ENCODE results near the gene SEMA3C. TPM values are rescaled to one million over a fixed set of nuclear protein-coding genes. Genes with fewer than 3 reads are reported as not detected.

The SEMA3C gene
- total RNA-seq, 8 experiments from 2014 or later: 32.2 to 219 (median 49.9) TPM

GRCh38 chr7:80896906-80897598 lies 21.8 kb downstream of the SEMA3C start:
- no peak overlapping the region for H3K27ac ChIP-seq
- peaks cover 0 to 3% of the 10 kb centered on the region in 2 donors for H3K4me1 ChIP-seq (replicated peaks in 1 of 2)
- no peak for ATAC-seq (replicated peaks in 6 of 8)
- in situ Hi-C loops (cut with MboI; ENCODE audit: low pct_unique_long_range_greater_than_20kb in 2 of 9, low sequenced_read_pairs in 9 of 9, unreplicated experiment in 9 of 9): no loop called here
- WGBS, 10 experiments: 28 to 100% (median 95%) methylated on average over 1 to 7 of the region's 7 CpGs
- H3K4me3 ChIP-seq: no peak overlapping the region

GRCh38 chr7:80895056-80895455 lies 23.8 kb downstream of the SEMA3C start:
- WGBS, 10 experiments: 49 to 83% (median 80%) methylated on average over 1 to 4 of the region's 4 CpGs; no CpG with 5 or more reads in 4 of the 10 experiments

GRCh38 chr7:80891259-80891544 lies 27.6 kb downstream of the SEMA3C start:
- peak in 1 of 8 experiments; percentile 19 for ATAC-seq (replicated peaks in 6 of 8)
- WGBS, 10 experiments: 85 to 100% (median 96%) methylated on average over 2 to 3 of the region's 3 CpGs; no CpG with 5 or more reads in 3 of the 10 experiments
- in situ Hi-C loops (cut with MboI; ENCODE audit: low pct_unique_long_range_greater_than_20kb in 2 of 9, low sequenced_read_pairs in 9 of 9, unreplicated experiment in 9 of 9): no loop called here
- no peak overlapping the region for H3K27ac ChIP-seq
- peaks cover 9 to 33% of the 10 kb centered on the region in 2 donors for H3K4me1 ChIP-seq (replicated peaks in 1 of 2)
- H3K4me3 ChIP-seq: no peak overlapping the region

More at GRCh38 chr7:80895056-80895455, 23.8 kb downstream of the SEMA3C start:
- ATAC-seq (replicated peaks in 6 of 8): peak in 1 of 8 experiments; percentile 8
- H3K4me3 ChIP-seq: no peak overlapping the region
- in situ Hi-C loops (cut with MboI; ENCODE audit: low pct_unique_long_range_greater_than_20kb in 2 of 9, low sequenced_read_pairs in 9 of 9, unreplicated experiment in 9 of 9): no loop called here
- no peak overlapping the region for H3K27ac ChIP-seq
- H3K4me1 ChIP-seq (replicated peaks in 1 of 2): peaks cover 9 to 15% of the 10 kb centered on the region in 2 donors

- 33 to 93% (median 68%) methylated on average over 2 to 4 of the region's 4 CpGs for WGBS, 10 experiments
- Histone ChIP-seq H3K4me1 (replicated peaks in 1 of 2) (peaks cover 12 to 39% of the 10 kb centered on the region in 2 donors), H3K27ac (no peak overlapping the region), H3K4me3 (no peak overlapping the region)
- ATAC-seq (replicated peaks in 6 of 8): peak in 7 of 8 experiments; percentile 35 to 75 (median 59)
- in situ Hi-C loops (cut with MboI; ENCODE audit: low pct_unique_long_range_greater_than_20kb in 2 of 9, low sequenced_read_pairs in 9 of 9, unreplicated experiment in 9 of 9): no loop called here
These were observed 28.2 kb downstream of the SEMA3C start for GRCh38 chr7:80890426-80891258.

GRCh38 chr7:80889525-80889924 lies 29.3 kb downstream of the SEMA3C start:
- no peak for ATAC-seq (replicated peaks in 6 of 8)
- no peak overlapping the region for H3K27ac ChIP-seq
- peaks cover 12 to 45% of the 10 kb centered on the region in 2 donors for H3K4me1 ChIP-seq (replicated peaks in 1 of 2)
- H3K4me3 ChIP-seq: no peak overlapping the region
- in situ Hi-C loops (cut with MboI; ENCODE audit: low pct_unique_long_range_greater_than_20kb in 2 of 9, low sequenced_read_pairs in 9 of 9, unreplicated experiment in 9 of 9): no loop called here
- 83 to 100% (median 100%) methylated on average over 1 of the region's 1 CpG; no CpG with 5 or more reads in 2 of the 10 experiments for WGBS, 10 experiments

GRCh38 chr7:80885757-80886156 lies 33.1 kb downstream of the SEMA3C start:
- H3K4me1 ChIP-seq (replicated peaks in 1 of 2): peaks cover 25 to 71% of the 10 kb centered on the region in 2 donors
- ATAC-seq (replicated peaks in 6 of 8): peak in 6 of 8 experiments; percentile 44 to 66 (median 59)
- WGBS, 10 experiments: 0 to 90% (median 52%) methylated on average over 1 to 2 of the region's 2 CpGs; no CpG with 5 or more reads in 2 of the 10 experiments
- no peak overlapping the region for H3K27ac ChIP-seq
- H3K4me3 ChIP-seq: no peak overlapping the region
- in situ Hi-C loops (cut with MboI; ENCODE audit: low pct_unique_long_range_greater_than_20kb in 2 of 9, low sequenced_read_pairs in 9 of 9, unreplicated experiment in 9 of 9): no loop called here

GRCh38 chr7:80884511-80885195 lies 34.2 kb downstream of the SEMA3C start:
- ATAC-seq (replicated peaks in 6 of 8): no peak
- WGBS, 10 experiments: 45 to 100% (median 86%) methylated on average over 1 to 6 of the region's 6 CpGs
- Histone ChIP-seq H3K4me3 (no peak overlapping the region), H3K4me1 (replicated peaks in 1 of 2) (peaks cover 21 to 63% of the 10 kb centered on the region in 2 donors), H3K27ac (no peak overlapping the region)
- in situ Hi-C loops (cut with MboI; ENCODE audit: low pct_unique_long_range_greater_than_20kb in 2 of 9, low sequenced_read_pairs in 9 of 9, unreplicated experiment in 9 of 9): no loop called here

GRCh38 chr7:80883154-80884025 lies 35.5 kb downstream of the SEMA3C start:
- in situ Hi-C loops (cut with MboI; ENCODE audit: low pct_unique_long_range_greater_than_20kb in 2 of 9, low sequenced_read_pairs in 9 of 9, unreplicated experiment in 9 of 9): no loop called here
- peak overlapping the region in 1 of 2 donors; percentile 8 for H3K27ac ChIP-seq
- ATAC-seq (replicated peaks in 6 of 8): peak; percentile 92 to 97 (median 94)
- peaks cover 21 to 63% of the 10 kb centered on the region in 2 donors for H3K4me1 ChIP-seq (replicated peaks in 1 of 2)
- WGBS, 10 experiments: 0 to 83% (median 17%) methylated on average over 1 to 2 of the region's 2 CpGs; no CpG with 5 or more reads in 1 of the 10 experiments
- H3K4me3 ChIP-seq: no peak overlapping the region

- Histone ChIP-seq H3K4me1 (replicated peaks in 1 of 2) (peaks cover 21 to 61% of the 10 kb centered on the region in 2 donors), H3K4me3 (no peak overlapping the region), H3K27ac (no peak overlapping the region)
- 77 to 100% (median 86%) methylated on average over 1 to 4 of the region's 4 CpGs for WGBS, 10 experiments
- no peak for ATAC-seq (replicated peaks in 6 of 8)
- in situ Hi-C loops (cut with MboI; ENCODE audit: low pct_unique_long_range_greater_than_20kb in 2 of 9, low sequenced_read_pairs in 9 of 9, unreplicated experiment in 9 of 9): no loop called here
These were observed 36.5 kb downstream of the SEMA3C start for GRCh38 chr7:80882213-80882801.

- Histone ChIP-seq H3K27ac (no peak overlapping the region), H3K4me3 (no peak overlapping the region), H3K4me1 (replicated peaks in 1 of 2) (peaks cover 29 to 59% of the 10 kb centered on the region in 2 donors)
- WGBS, 10 experiments: 67 to 100% (median 100%) methylated on average over 1 of the region's 1 CpG; no CpG with 5 or more reads in 1 of the 10 experiments
- in situ Hi-C loops (cut with MboI; ENCODE audit: low pct_unique_long_range_greater_than_20kb in 2 of 9, low sequenced_read_pairs in 9 of 9, unreplicated experiment in 9 of 9): no loop called here
- no peak for ATAC-seq (replicated peaks in 6 of 8)
These were observed 37.4 kb downstream of the SEMA3C start for GRCh38 chr7:80881351-80881900.

GRCh38 chr7:80879849-80880248 lies 39.0 kb downstream of the SEMA3C start:
- in situ Hi-C loops (cut with MboI; ENCODE audit: low pct_unique_long_range_greater_than_20kb in 2 of 9, low sequenced_read_pairs in 9 of 9, unreplicated experiment in 9 of 9): no loop called here
- 83 to 100% (median 94%) methylated on average over 1 to 5 of the region's 5 CpGs; no CpG with 5 or more reads in 1 of the 10 experiments for WGBS, 10 experiments

More at GRCh38 chr7:80879849-80880248, 39.0 kb downstream of the SEMA3C start:
- H3K27ac ChIP-seq: no peak overlapping the region
- no peak overlapping the region for H3K4me3 ChIP-seq
- ATAC-seq (replicated peaks in 6 of 8): no peak
- H3K4me1 ChIP-seq (replicated peaks in 1 of 2): peaks cover 30 to 46% of the 10 kb centered on the region in 2 donors
